Neural crest cell (in vitro differentiated cells): ENCODE measurements around the gene SLC9A8. TPM values are rescaled to one million over a fixed set of nuclear protein-coding genes. Genes with fewer than 3 reads are reported as not detected.

ENCODE experiments used
- DNase-seq: peaks from one replicate; pipeline ENCODE4 v3.0.0; 2021; ENCODE audit warnings: low read depth, mixed read lengths, low spot score
- H3K27ac Mint-ChIP-seq: one replicate; pipeline ENCODE4 v1.8.0; 2021; ENCODE audit warnings: mild to moderate bottlenecking, mixed read lengths; ENCODE audit not compliant: unreplicated experiment
- H3K27me3 Mint-ChIP-seq: 2 replicates; pipeline ENCODE4 v1.8.0; 2021; ENCODE audit warnings: low read depth, mild to moderate bottlenecking, mixed read lengths
- H3K36me3 Mint-ChIP-seq: 2 replicates; pipeline ENCODE4 v1.8.0; 2021; ENCODE audit warnings: low read depth, mild to moderate bottlenecking, mixed read lengths
- H3K4me1 Mint-ChIP-seq: 2 replicates; pipeline ENCODE4 v1.8.0; 2021; ENCODE audit warnings: mixed read lengths
- H3K4me3 Mint-ChIP-seq: one replicate; pipeline ENCODE4 v1.8.0; 2021; ENCODE audit warnings: mild to moderate bottlenecking, mixed read lengths
- H3K9me3 Mint-ChIP-seq: 2 replicates; pipeline ENCODE4 v1.8.0; 2021; ENCODE audit warnings: mixed read lengths
- total RNA-seq: library from RNA; stranded (reverse); gene quantifications from 2 replicates; pipeline ENCODE4 v1.2.1, GENCODE V29; 2021
- TF ChIP-seq, protein P1 (sequence below): fragments of 200-600 bp; sonication (generic); conservative IDR thresholded peaks from 2 replicates; pipeline ENCODE4 v1.5.0; 2021; ENCODE audit warnings: antibody characterized with exemption, mild to moderate bottlenecking

SLC9A8 gene
- total RNA-seq, 1 donor from 2014 or later: 9.7 TPM

DNA sequence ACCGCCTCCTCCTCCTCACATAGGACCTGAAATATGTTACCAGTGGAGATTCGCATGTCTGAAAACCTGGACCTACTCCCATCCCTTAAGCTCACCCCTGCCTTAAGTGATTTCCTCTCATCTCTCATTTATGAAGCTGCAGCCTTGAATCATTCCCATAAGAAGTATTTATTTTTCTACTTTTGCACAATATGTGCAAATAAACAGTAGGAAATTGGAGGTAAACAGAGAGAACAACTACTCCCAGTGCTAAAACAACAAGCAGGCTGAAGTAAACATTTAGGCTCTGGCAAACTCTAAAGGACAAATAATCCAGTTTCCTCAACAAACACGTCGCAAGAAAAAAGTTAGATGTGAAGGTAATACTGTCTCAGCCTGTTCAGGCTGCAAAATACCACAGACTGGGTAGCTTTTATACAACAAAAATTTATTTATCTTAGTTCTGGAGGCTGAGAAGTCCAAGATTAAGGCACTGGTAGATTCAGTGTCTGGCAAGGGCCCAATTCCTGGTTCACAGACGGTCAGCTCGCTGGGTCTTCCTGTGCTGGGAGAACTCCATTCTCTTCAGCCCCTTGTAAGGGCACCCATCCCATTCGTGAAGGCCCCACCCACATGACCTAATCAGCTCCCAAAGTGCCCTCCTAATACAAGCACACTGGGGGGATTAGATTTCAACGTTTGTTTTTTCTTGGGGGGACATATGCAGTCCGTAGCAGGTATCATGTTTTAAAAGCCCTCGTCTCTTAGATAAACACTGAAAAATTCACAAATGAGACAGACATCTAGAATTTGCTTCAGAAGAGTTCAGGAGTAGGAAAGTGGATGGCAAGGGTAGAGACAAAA, 87.1 kb downstream of the SLC9A8 start:
- H3K36me3 Mint-ChIP-seq: peaks cover 3% of the 10 kb centered on the region
- H3K4me3 Mint-ChIP-seq: no peak overlapping the region
- no peak for DNase-seq
- no peaks in the 10 kb centered on the region for H3K9me3 Mint-ChIP-seq
- no peak overlapping the region for H3K27ac Mint-ChIP-seq
- no peaks in the 10 kb centered on the region for H3K27me3 Mint-ChIP-seq
- TF ChIP-seq, protein P1, sequence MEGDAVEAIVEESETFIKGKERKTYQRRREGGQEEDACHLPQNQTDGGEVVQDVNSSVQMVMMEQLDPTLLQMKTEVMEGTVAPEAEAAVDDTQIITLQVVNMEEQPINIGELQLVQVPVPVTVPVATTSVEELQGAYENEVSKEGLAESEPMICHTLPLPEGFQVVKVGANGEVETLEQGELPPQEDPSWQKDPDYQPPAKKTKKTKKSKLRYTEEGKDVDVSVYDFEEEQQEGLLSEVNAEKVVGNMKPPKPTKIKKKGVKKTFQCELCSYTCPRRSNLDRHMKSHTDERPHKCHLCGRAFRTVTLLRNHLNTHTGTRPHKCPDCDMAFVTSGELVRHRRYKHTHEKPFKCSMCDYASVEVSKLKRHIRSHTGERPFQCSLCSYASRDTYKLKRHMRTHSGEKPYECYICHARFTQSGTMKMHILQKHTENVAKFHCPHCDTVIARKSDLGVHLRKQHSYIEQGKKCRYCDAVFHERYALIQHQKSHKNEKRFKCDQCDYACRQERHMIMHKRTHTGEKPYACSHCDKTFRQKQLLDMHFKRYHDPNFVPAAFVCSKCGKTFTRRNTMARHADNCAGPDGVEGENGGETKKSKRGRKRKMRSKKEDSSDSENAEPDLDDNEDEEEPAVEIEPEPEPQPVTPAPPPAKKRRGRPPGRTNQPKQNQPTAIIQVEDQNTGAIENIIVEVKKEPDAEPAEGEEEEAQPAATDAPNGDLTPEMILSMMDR: no peak
- no peaks in the 10 kb centered on the region for H3K4me1 Mint-ChIP-seq

DNA sequence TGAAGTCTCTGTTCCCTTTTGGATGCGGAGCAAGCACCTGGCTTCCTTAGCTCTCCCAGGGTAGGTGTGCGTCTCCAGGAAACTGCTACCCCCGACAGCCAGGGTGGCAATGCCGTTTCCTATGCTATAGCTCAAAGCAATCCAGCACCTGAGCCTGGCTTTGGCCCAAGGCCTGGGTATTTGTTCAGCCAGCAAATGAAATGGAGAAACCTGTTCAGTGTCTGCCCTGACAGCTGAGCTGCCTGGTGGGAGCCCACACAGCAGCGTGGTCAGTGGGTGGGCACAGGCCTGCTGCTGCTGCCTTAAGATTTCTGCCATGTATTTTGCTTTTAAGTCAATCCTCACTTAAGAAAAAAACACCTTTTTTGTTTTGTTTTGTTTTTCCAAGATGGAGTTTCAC, 89.0 kb downstream of the SLC9A8 start:
- DNase-seq: no peak
- no peaks in the 10 kb centered on the region for H3K27me3 Mint-ChIP-seq
- peaks cover 7% of the 10 kb centered on the region for H3K36me3 Mint-ChIP-seq
- no peaks in the 10 kb centered on the region for H3K4me1 Mint-ChIP-seq
- no peak overlapping the region for H3K4me3 Mint-ChIP-seq
- H3K9me3 Mint-ChIP-seq: no peaks in the 10 kb centered on the region
- H3K27ac Mint-ChIP-seq: no peak overlapping the region
- TF ChIP-seq, protein P1: no peak

DNA sequence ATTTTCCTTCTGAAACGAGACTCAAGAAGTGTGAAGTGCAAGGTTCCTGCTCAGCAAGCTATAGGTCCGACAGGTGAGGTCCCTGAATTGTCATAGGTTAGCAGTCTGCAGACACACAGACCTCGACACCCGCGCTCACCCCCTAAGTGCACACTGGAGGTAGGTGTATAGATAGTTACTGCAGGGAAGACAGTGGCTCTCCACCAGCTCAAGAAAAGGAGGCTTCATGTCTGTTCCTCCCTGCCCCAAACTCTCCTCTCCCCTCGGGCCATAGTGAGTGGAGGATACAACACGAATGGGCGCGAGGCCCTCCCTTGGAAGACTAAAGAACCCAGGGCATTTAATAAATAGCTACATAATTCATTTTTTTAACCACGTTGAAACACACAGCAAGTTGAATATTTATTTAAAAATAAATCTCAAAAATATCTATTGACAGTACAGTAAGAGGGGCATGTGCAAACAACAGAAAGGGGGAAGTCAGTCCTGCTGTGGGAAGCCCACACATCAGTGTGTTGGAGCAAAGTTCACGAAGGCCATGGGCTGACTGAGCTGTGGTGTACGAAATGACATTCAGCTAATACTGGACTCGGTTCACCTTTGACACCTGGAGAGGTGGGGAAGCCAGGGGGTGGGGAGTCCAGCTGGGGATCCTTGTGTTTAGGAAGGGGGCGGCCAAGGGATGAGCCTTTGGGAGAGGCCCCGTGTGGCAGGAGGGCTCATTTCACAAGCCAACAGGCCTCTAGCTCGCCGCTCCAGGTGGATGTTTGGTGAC, 92.0 kb downstream of the SLC9A8 start:
- no peak overlapping the region for H3K27ac Mint-ChIP-seq
- no peaks in the 10 kb centered on the region for H3K27me3 Mint-ChIP-seq
- peaks cover 2% of the 10 kb centered on the region for H3K4me1 Mint-ChIP-seq
- H3K4me3 Mint-ChIP-seq: no peak overlapping the region
- H3K9me3 Mint-ChIP-seq: no peaks in the 10 kb centered on the region
- TF ChIP-seq, protein P1: no peak
- peaks cover 7% of the 10 kb centered on the region for H3K36me3 Mint-ChIP-seq
- DNase-seq: no peak

DNA sequence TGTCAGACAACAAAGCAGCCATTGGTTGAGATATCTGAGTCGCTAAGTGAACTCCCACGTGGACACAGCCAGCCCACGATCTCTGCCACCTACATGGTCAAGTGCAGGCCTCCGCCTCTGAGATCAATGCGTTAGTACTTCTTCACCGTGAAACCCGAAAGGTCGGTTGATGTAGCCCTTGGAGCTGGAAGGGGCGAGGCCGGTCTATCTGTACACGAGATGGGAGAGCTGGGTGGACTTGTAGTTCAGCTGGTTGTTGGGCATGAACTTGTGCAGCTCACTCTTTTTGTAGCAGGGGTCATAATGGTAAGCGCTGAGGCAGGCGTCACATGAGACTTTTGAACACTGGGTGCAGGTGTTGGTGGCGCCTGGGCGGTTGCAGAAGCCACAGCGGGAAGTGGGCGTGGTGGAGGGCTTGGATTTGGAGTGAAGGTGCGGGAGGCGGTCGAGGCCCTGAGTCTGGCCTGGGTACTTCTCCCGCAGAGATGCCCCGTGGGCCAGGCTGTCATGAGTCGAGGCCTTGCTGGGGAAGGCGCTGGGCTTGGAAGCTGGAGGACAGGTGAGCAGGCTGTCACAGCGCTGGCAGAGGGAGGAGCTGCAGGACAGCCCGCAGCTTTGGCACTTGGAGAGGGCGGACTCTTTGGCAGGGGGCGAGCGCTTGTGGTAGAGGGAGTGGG, 92.9 kb downstream of the SLC9A8 start:
- H3K27ac Mint-ChIP-seq: no peak overlapping the region
- no peak overlapping the region for H3K4me3 Mint-ChIP-seq
- H3K27me3 Mint-ChIP-seq: no peaks in the 10 kb centered on the region
- DNase-seq: no peak
- TF ChIP-seq, protein P1: no peak
- H3K9me3 Mint-ChIP-seq: no peaks in the 10 kb centered on the region
- peaks cover 7% of the 10 kb centered on the region for H3K4me1 Mint-ChIP-seq
- peaks cover 7% of the 10 kb centered on the region for H3K36me3 Mint-ChIP-seq

DNA sequence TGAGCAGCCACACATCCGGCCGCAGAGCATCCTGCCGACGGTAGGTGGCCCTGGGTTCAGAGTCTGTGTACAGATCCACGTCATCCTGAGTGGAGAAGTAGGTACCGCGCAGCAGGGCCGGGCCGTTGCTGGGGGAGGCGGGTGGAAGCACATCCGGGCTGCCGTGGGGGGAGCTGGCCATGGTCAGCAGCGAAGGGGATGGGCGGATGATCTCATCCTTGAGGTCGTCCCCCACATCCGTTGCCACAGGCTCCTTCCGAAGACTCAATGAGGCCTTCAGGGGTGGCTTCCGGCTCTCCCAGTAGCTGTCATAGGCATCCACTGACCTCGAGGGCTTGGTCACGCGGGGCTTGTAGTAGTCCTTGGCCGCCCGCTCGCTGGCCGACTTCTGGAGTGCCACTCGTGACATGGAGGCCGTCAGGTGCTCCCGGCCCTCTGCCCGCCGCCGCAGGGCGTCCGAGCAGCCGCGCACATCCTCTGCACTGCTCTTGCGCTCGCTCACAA, 93.5 kb downstream of the SLC9A8 start:
- H3K4me3 Mint-ChIP-seq: no peak overlapping the region
- no peaks in the 10 kb centered on the region for H3K27me3 Mint-ChIP-seq
- no peak overlapping the region for H3K27ac Mint-ChIP-seq
- peaks cover 7% of the 10 kb centered on the region for H3K36me3 Mint-ChIP-seq
- H3K4me1 Mint-ChIP-seq: peaks cover 7% of the 10 kb centered on the region
- H3K9me3 Mint-ChIP-seq: no peaks in the 10 kb centered on the region
- TF ChIP-seq, protein P1: no peak
- DNase-seq: no peak
